Keratinocyte (primary cell): ENCODE measurements around the gene MYO10. TPM values are rescaled to one million over a fixed set of nuclear protein-coding genes. Genes with fewer than 3 reads are reported as not detected.
"Not testable (repeated sequence)": the region's sequence is repeated elsewhere in the genome, so short reads cannot be mapped to it uniquely, and the experiment has no call there.

ENCODE experiments used
- DNase-seq: peaks from one replicate; pipeline ENCODE4 v3.0.0-alpha.2; 2011; ENCODE audit warnings: low read depth, missing footprints, low spot score
- FAIRE-seq: peaks from 2 replicates; lab custom pipeline; 2011; peaks lifted over from hg19 to GRCh38; lab: Jason Lieb, UNC
- H2AFZ ChIP-seq: 2 replicates; pipeline ENCODE4 v1.6.0; 2012; ENCODE audit warnings: low read length, control low read depth, inconsistent platforms; ENCODE audit not compliant: control insufficient read depth
- H3K27ac ChIP-seq: 2 replicates; pipeline ENCODE4 v1.5.1; 2011; ENCODE audit warnings: low read length; ENCODE audit not compliant: control insufficient read depth, insufficient read depth
- H3K27me3 ChIP-seq: 3 replicates; pipeline ENCODE4 v1.6.0; 2011; ENCODE audit warnings: low read length; ENCODE audit not compliant: control insufficient read depth, insufficient read depth; ENCODE audit errors: extremely low read depth
- H3K36me3 ChIP-seq, 2 experiments: 2 replicates in 1 of 2; 3 replicates in 1 of 2; pipeline ENCODE4 v1.5.1; 2011; ENCODE audit warnings: low read length in 2 of 2, mild to moderate bottlenecking in 1 of 2; ENCODE audit not compliant: control insufficient read depth in 2 of 2, insufficient read depth in 2 of 2; ENCODE audit errors: extremely low read depth in 1 of 2
- H3K4me1 ChIP-seq: 3 replicates; pipeline ENCODE4 v1.5.1; 2011; ENCODE audit warnings: low read length; ENCODE audit not compliant: control insufficient read depth, insufficient read depth; ENCODE audit errors: extremely low read depth
- H3K4me2 ChIP-seq: 3 replicates; pipeline ENCODE4 v1.6.0; 2011; ENCODE audit warnings: low read depth, low read length; ENCODE audit not compliant: control insufficient read depth, insufficient read depth; ENCODE audit errors: extremely low read depth
- H3K4me3 ChIP-seq, 3 experiments: fragments of 200-600 bp in 1 of 3; sonication (generic) in 1 of 3; 2 replicates in 2 of 3; 3 replicates in 1 of 3; pipeline ENCODE4 v1.5.1; 2011 to 2016; ENCODE audit warnings: low read length in 3 of 3, mild to moderate bottlenecking in 3 of 3, control low read depth in 2 of 3, inconsistent platforms in 1 of 3, low read depth in 1 of 3, mixed read lengths in 1 of 3, mixed run types in 1 of 3, moderate library complexity in 1 of 3; ENCODE audit not compliant: control insufficient read depth in 2 of 3, insufficient read depth in 2 of 3; ENCODE audit errors: extremely low read depth in 1 of 3
- H3K79me2 ChIP-seq: 2 replicates; pipeline ENCODE4 v1.6.0; 2012; ENCODE audit warnings: low read length; ENCODE audit not compliant: control insufficient read depth, insufficient read depth
- H3K9ac ChIP-seq: 3 replicates; pipeline ENCODE4 v1.6.0; 2011; ENCODE audit warnings: low read length; ENCODE audit not compliant: control insufficient read depth, insufficient read depth; ENCODE audit errors: extremely low read depth
- H3K9me1 ChIP-seq: 3 replicates; pipeline ENCODE4 v1.6.0; 2011; ENCODE audit warnings: low read length; ENCODE audit not compliant: control insufficient read depth, insufficient read depth; ENCODE audit errors: extremely low read depth
- H3K9me3 ChIP-seq: 2 replicates; pipeline ENCODE4 v1.5.1; 2012; ENCODE audit warnings: low read depth, low read length; ENCODE audit not compliant: control insufficient read depth
- H4K20me1 ChIP-seq: 3 replicates; pipeline ENCODE4 v1.6.0; 2011; ENCODE audit warnings: low read length; ENCODE audit not compliant: control insufficient read depth, insufficient read depth; ENCODE audit errors: extremely low read depth
- CTCF ChIP-seq, 3 experiments: IDR thresholded peaks in 1 of 3; conservative IDR thresholded peaks in 1 of 3; optimal IDR thresholded peaks in 1 of 3; 2 replicates in 2 of 3; 3 replicates in 1 of 3; pipeline versions ENCODE3 to v1.5.1; 2011; ENCODE audit warnings: low read length in 3 of 3, mild to moderate bottlenecking in 3 of 3, moderate library complexity in 2 of 3, control low read depth in 1 of 3, inconsistent platforms in 1 of 3; ENCODE audit not compliant: insufficient read depth in 2 of 3; ENCODE audit errors: extremely low read depth in 1 of 3
- EZH2 ChIP-seq: IDR thresholded peaks from one replicate; pipeline ENCODE4 v1.6.1; 2012; ENCODE audit warnings: inconsistent platforms, mild to moderate bottlenecking, low read length, moderate library complexity
- dilution Hi-C: fragments of 300-500 bp; cut with MboI; formaldehyde crosslinking; loops from one replicate; pipeline ENCODE4 v1.7.0; 2020; ENCODE audit warnings: low sequenced_read_pairs; ENCODE audit not compliant: extremely low pct_ligation_motif_present
- polyA plus RNA-seq, 5 experiments: library from polyadenylated mRNA; depleted of rRNA in 3 of 5; stranded (reverse) in 3 of 5; stranded (forward) in 1 of 5; unstranded in 1 of 5; fragments of >200 nt; gene quantifications; 1 replicate in 1 of 5; 2 replicates in 3 of 5; 3 replicates in 1 of 5; pipeline versions ENCODE4 v1.2.1 to v1.2.3, GENCODE V29; 2011 to 2012; ENCODE audit warnings: missing spikeins in 2 of 5, low read depth in 1 of 5, low replicate concordance in 1 of 5

MYO10 gene
- polyA plus RNA-seq, 1 donor (not counting 4 experiments of a cell fraction or from before 2014, with no cell fraction given), result 22.0 TPM

GRCh38 chr5:16834029-16834428 is 102.1 kb downstream of the MYO10 start:
- peaks cover 2 to 4% of the 10 kb centered on the region in 2 experiments for H3K36me3 ChIP-seq
- dilution Hi-C loops, result no loop called here
- no peak for DNase-seq
- H3K9me1 ChIP-seq, result peaks cover 5% of the 10 kb centered on the region
- no peak overlapping the region for H3K9ac ChIP-seq
- no peak overlapping the region for H3K27ac ChIP-seq
- no peak for FAIRE-seq
- no peak overlapping the region for H3K4me2 ChIP-seq
- no peaks in the 10 kb centered on the region for H3K4me1 ChIP-seq
- no peak overlapping the region for H2AFZ ChIP-seq
- peaks cover 95% of the 10 kb centered on the region for H3K79me2 ChIP-seq
- no peaks in the 10 kb centered on the region for H3K9me3 ChIP-seq
- H3K27me3 ChIP-seq, result no peaks in the 10 kb centered on the region
- H4K20me1 ChIP-seq, result peaks cover 21% of the 10 kb centered on the region
- TF ChIP-seq EZH2, result no peak
- no peak for TF ChIP-seq CTCF (optimal IDR thresholded peaks at IDR 0.05 in 1 of 3, IDR thresholded peaks at IDR 0.05 in 1 of 3, conservative IDR thresholded peaks at IDR 0.05 in 1 of 3; ENCODE audit: extremely low read depth in 1 of 3, insufficient read depth in 2 of 3, low read length in 3 of 3)
- H3K4me3 ChIP-seq, result no peak overlapping the region

GRCh38 chr5:16831326-16831725 is 104.8 kb downstream of the MYO10 start:
- H3K27ac ChIP-seq, H3K4me2 ChIP-seq, H2AFZ ChIP-seq, dilution Hi-C loops, DNase-seq, H3K27me3 ChIP-seq, H3K9me1 ChIP-seq, H3K9me3 ChIP-seq, H3K4me3 ChIP-seq, FAIRE-seq, H3K9ac ChIP-seq, H3K4me1 ChIP-seq, H3K36me3 ChIP-seq: not testable (repeated sequence)
- Histone ChIP-seq H4K20me1 (peaks cover 26% of the 10 kb centered on the region), H3K79me2 (peaks cover 95% of the 10 kb centered on the region)

- Histone ChIP-seq H3K9me3 (no peaks in the 10 kb centered on the region), H3K27me3 (no peaks in the 10 kb centered on the region), H3K4me2 (no peak overlapping the region), H4K20me1 (peaks cover 25% of the 10 kb centered on the region), H3K79me2 (peaks cover 95% of the 10 kb centered on the region), H3K4me3 (no peak overlapping the region), H3K9ac (no peak overlapping the region), H3K9me1 (peaks cover under 1% of the 10 kb centered on the region), H3K36me3 (peaks cover 3 to 7% of the 10 kb centered on the region in 2 experiments), H3K27ac (no peak overlapping the region), H2AFZ (no peak overlapping the region), H3K4me1 (no peaks in the 10 kb centered on the region)
- dilution Hi-C loops, result no loop called here
- TF ChIP-seq CTCF (optimal IDR thresholded peaks at IDR 0.05 in 1 of 3, IDR thresholded peaks at IDR 0.05 in 1 of 3, conservative IDR thresholded peaks at IDR 0.05 in 1 of 3; ENCODE audit: extremely low read depth in 1 of 3, insufficient read depth in 2 of 3, low read length in 3 of 3) (no peak), EZH2 (no peak)
- no peak for DNase-seq
- no peak for FAIRE-seq
Observed at GRCh38 chr5:16827755-16828154, 108.3 kb downstream of the MYO10 start.
